Activated CD4-positive, CD25-positive, alpha-beta regulatory T cell (primary cell): ENCODE data around the gene MEGF9.
"Not testable (repeated sequence)": the region's sequence is repeated elsewhere in the genome, so short reads cannot be mapped to it uniquely, and the experiment has no call there.

Experiments used
- DNase-seq, 4 experiments: peaks; one replicate each; lab custom pipeline; 2025; lab: John Stamatoyannopoulos, UW

The MEGF9 gene

DNA sequence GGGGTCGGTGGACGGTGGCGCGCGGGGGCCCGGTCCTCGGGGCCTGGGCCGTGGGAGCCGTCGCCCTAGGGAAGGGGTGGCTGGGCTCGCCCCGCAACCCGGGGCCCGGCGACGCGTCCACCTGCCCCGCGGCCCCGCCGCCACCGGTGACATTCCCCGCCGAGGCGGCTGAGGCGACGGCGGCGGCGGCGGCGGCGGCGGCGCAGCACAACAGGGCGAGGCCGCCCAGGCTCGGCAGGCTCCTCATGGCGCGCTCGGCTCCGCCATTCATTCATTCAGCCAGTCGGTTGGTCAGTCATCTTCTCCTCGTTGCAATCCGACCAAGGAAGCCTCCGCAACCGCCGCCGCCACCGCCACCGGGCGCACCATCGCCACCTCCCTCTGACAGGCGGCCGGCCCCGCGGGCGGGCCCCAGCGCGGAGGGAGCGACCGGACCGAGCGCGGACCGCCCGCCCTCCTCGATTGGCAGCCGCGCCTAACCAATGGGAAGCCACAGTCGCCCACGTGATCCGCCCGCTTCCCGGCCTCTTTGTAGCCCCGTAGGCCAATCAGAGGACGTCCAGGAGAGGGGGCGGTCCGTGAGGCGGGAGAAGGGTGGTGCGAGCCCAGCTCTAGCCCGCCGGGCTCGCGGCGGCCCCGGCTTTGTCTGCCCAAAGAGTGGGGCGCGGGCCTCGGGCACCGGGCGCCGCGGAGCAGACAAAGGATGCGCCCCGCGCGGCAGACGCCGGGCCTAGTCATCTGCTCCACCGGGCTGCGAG lies at the start of gene MEGF9:
Gene MEGF9 (minus strand): TSS at position 383 of the 758 bp plus-strand sequence. CDS start 112 bp downstream, at position 271.
- DNase-seq, result peak; percentile 90 to 93 (median 90)

DNA sequence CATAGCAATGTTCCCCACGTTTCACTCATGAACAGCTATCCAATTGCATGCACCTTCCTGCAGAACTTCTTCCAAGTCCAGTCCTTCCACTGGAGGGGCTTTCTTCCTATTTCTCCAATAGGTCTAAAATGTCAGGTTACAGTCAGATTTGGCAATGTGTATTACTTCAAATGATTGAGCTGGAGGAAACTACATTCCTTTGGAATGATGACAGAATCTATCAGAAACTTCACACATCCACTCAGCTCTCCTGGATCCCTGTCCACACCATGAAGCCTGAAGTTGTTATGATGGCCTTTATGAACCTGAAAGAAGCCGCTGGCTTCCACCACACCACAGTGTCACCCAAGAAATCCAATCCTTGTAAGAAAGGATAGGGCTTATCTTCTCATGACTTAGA lies 46.7 kb upstream of the MEGF9 start:
- DNase-seq, result no peak

DNA sequence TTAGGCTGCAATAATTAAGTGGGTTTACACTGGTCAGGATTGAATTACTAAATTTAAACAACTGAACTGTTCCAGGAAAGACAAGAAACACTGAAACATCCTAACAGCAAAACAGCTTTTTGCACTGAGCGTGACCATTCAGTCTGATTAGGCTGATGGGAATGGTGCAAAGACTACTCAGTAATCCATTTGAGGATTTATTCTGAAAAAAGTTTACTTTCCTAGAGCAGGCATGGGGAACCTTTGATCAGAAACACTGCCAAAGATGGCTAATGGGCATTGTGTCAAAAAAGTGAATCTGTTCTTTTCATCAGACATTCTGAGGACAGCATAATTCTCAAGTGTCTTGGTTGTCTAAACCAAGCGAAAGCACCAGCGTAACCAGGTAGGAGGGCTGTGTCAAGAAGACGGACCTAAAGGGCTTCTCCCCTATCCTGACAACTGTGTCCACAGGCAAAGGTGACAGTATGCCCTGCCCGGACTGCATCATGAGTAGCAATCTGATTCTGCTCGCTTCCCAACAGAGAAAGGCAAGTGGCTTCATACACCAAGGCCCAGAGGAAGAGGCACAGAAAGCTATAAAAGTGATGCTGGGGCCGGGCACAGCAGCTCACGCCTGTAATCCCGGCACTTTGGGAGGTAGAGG lies 45.6 kb upstream of the MEGF9 start:
- no peak for DNase-seq

DNA sequence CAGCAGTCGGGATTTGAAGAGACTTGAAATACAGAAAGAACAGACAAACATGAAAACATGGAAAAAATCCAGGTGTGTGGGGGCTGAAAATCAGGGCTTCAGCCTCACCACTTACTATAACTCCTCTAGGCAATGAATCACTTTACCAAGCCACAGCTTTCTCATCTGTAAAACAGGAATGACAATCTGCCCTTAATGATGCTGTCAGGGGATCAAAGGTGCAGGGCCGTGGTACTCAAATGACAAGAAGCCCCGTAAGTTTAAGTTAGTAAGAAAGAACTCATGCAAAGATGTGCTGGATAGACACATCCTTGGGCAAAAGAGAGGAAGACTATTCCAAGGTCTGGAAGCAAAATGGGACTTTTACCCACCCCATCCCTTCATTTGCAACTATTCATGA lies 44.3 kb upstream of the MEGF9 start:
- no peak for DNase-seq

DNA sequence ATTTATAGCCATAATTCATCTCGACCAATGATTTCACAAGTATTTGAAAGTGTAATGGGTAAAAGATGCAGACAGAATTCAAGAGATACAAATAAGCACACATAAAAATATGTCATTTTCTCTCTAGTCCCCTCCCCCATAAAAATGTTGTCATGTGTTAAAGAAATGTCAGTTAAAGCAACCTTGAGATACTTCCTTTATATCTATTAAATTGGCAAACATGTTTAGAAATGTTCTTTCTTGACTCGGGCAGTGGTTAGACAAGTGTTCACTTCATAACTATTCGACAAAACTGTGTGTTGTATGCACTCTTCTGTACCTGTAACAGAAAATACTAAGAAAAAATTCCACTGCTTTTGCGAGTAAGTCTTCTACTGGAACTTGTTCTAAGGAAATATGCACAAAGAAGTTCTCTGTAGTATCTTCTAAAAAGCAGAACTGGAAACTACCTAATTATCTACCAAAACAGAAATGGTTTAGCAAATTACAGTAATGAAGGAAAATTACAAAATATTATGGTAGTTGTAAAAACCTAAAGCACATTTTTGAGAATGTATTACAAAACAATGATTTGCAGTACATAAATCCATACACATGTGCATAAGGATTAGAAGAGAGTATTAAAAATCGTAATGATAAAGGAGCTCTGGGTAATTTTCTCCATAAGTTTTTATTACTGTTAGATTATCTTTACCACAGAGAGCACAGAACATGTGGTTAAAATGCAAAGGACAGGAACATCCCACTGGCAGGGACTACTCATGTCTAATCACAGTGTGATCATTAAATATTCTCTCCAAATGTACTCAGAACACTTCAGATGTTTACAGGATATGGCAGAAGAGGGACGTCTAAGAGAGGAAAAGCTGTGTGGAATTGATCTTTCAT lies 43.0 kb upstream of the MEGF9 start:
- DNase-seq, result no peak

DNA sequence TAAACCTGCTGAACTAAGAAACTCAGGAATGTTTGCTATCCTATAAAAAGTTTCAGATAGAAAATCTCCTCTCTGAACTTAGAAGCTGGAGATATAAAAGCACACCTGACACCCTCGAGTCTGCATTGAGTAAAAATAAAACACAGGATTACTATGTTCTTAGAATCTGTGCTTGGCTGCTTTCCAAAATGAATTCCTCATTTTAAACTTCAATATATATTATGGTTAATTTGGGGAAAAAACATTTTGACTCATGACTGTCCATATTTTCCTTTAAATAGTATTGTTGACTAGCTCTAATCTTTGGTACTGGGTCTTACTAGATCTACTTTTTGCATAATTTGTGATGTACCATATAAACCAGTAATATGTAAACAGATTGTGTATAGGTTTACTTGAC lies 42.3 kb upstream of the MEGF9 start:
- DNase-seq, result no peak

DNA sequence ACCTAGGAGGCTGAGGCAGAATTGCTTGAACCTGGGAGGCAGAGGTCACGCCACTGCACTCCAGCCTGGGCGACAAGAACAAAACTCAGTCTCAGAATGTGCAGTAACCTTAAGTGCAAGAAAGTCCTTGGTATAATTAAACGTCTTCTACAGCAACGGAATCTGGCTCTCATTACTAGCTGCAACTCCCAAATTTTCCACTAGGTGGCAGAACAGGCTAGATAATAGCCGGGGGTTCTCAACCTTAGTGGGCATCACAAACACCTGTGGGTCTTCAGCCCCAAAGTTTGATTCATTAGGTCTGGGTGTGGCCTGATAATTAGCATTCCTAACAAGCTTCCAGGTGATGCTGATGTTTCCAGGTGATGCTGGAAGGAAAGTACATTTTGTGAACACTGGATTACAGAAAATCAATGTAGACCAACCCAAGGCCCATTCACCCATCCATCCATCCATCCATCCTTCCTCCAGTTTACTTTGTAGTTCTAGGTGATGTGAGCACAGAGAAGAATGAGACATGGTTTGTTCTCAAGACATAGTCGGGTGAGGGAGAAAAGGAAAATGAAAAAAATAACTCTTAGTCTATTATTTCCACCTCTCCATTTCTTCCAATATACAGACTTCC lies 41.7 kb upstream of the MEGF9 start:
- DNase-seq, result peak; percentile 27 to 54 (median 38)

DNA sequence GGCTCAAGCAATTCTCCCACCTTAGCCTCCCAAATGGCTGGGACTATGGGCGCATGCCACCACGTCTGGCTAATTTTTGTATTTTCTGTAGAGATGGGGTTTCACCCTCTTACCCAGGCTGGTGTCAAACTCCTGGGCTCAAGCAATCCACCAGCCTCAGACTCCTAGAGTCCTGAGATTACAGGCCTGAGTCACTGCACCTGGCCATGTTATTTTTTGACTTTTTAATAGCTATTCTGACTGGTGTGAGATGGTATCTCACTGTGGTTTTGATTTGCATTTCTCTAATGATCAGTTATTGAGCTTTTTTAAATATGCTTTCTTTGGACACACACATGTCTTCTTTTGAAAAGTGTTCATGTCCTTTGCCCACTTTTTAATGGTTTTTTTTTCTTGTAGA lies 40.8 kb upstream of the MEGF9 start:
- no peak for DNase-seq

DNA sequence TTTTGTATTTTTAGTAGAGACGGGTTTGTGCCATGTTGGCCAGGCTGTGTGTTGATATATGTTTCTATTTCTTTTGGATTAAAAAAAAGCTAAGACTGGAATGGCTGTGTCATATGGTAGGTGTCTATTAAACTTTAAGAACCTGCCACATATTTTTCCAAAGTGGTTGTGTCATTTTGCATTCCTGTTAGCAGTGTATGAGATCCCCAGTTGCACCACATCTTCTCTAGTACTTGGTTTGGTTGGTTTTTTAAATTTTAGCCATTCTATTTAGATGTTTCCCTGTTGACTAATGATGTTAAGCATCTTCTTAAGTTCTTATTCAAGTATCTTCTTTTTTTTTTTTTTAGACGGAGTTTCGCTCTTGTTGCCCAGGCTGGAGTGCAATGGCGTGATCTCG lies 36.2 kb upstream of the MEGF9 start:
- DNase-seq, result no peak

DNA sequence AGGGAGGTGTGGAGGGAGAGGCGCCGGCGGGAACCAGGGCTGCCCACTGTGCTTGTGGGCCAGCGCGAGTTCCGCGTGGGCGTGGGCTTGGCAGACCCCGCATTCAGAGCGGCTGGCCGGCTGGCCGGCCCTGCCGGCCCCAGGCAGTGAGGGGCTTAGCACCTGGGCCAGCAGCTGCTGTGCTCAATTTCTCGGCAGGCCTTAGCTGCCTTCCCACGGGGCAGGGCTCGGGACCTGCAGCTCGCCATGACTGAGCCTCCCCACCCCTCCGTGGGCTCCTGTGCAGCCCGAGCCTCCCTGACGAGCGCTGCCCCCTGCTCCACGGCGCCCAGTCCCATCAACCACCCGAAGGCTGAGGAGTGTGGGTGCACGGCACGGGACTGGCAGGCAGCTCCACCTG lies 32.1 kb upstream of the MEGF9 start:
- not testable (repeated sequence) for DNase-seq

DNA sequence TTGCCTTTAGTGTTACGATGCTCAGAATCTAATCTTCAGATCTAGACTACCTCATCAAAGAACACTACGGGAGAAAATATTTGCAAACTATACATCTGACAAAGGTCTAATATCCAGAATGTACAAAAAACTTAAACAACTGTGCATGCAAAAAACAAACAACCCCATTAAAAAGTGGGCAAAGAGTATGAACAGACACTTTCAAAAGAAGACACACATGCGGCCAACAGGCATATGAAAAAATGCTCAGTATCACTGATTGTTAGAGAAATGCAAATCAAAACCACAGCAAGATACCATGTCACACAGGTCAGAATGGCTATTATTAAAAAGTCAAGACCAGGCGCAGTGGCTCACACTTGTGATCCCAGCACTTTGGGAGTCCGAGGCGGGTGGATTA lies 31.0 kb upstream of the MEGF9 start:
- DNase-seq, result no peak

DNA sequence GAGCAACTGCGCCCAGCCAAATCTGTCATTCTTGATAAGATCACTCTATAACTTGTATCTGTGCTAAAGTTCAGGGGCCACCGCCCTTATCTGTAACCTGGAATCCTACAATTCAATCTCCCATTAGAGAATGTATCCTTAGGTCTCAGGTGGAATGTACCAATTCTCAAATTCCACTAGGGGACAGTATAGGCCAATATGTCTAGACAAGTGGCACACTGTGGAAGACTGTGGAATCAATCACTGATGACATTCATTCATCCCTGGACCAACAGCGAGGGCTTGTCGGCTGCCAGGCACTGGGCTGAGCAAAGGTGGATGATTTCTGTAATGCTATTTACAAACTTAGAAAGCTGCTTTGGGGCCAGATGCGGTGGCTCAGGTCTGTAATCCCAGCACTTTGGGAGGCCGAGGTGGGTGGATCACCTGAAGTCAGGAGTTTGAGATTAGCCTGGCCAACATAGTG lies 28.7 kb upstream of the MEGF9 start:
- no peak for DNase-seq

DNA sequence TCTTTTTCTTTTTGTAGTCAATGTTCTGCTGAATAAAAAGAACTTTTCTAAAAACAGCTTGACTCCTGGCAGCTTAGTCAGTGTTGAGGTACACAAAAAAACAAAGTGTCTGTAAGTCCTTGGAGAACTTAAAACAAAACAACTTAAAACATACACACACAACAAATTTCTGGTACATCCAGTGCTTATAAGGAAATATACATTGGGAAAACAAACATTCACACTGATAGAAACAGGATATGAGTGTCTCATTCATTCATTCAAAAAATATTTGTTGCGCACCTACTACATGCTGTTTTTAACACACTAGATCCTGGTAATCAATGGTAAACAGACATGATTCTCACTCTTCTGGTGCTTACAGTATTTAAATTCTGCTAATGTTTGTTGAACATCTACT lies 27.4 kb upstream of the MEGF9 start:
- no peak for DNase-seq

DNA sequence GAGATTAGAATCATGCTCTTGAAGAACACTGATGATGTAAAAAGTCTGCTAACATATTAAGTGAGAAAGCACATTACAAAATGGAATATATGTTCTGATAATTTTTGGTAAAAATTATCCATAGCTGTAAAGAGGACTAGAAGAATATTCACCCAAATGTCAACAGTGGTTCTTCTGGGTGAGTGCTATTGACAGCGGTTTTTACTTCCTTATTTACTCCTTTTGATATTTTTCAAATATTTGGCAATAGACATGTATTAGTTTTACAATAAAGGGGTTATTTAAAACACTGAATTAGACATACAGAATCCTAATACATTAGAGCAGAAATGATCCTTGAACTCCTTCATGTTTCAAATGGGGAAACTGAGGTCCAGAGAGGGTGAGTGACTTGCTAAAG lies 26.9 kb upstream of the MEGF9 start:
- DNase-seq, result no peak

DNA sequence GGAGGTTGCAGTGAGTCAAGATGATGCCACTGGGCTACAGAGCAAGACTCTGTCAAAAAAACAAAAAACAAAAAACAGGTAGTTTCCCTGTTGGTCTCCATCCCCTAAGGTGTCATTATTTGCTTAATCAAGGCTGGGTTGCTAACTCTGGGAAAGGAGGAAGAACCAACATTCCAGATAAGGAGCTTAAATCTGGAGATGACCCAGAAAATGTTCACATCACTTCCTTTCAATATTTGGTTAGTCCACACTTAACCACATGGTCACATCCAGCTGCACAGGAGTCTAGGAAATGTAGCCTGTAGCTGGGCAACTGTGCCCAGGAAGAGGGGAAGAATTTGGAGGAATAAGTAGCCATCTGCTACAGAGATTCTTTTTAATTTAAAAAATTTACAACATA lies 25.9 kb upstream of the MEGF9 start:
- DNase-seq, result no peak

DNA sequence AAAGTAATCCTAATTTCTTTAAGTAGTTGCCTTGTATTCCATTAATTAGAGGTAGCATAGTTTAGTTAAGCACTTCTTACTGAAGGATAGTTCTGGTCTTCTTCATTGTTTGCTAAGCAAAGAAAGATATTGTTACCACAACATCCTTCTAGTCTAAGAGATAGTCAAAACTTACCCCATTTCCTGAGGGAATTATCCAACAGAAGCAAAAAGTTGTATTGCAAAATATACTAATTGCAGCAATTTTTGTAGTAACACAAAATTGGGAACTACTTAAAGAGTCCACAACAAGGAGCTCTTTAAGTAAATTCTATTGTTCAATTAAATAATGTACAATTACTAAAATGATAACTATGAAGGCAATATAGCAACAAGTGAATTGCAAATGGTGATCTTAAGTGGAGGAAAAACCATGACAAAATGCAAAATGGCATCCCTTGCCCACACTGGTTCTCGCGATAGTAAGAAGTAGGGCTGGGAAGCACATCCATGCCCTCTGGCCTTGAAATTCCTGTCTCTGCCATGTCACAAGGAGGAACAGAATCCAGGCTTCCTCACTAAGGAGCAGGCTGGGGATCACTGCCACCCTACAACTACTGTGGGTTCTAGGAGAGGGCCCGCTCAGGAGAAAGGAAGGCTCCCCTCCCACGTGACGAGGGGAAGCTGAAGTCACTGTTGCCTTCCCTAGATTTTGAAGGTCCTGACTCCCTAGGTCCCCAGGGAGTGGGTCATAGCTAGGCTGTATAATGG lies 23.3 kb upstream of the MEGF9 start:
- DNase-seq, result no peak

DNA sequence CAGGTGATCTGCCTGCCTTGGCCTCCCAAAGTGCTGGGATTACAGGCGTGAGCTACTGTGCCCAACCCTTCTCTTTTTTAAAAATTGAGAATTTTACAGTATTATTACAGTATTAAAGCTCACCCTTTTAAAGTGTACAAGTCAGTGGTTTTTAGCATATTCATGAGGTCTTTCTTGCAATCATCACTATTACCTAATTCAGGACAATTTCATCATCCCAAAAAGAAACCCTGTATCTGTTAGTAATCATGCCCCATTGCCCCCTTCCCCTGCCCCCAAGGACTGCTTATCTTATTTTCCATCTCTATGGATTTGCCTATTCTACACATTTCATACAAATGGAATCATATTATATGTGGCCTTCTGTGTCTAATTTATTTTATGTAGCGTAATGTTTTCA lies 22.6 kb upstream of the MEGF9 start:
- no peak for DNase-seq

DNA sequence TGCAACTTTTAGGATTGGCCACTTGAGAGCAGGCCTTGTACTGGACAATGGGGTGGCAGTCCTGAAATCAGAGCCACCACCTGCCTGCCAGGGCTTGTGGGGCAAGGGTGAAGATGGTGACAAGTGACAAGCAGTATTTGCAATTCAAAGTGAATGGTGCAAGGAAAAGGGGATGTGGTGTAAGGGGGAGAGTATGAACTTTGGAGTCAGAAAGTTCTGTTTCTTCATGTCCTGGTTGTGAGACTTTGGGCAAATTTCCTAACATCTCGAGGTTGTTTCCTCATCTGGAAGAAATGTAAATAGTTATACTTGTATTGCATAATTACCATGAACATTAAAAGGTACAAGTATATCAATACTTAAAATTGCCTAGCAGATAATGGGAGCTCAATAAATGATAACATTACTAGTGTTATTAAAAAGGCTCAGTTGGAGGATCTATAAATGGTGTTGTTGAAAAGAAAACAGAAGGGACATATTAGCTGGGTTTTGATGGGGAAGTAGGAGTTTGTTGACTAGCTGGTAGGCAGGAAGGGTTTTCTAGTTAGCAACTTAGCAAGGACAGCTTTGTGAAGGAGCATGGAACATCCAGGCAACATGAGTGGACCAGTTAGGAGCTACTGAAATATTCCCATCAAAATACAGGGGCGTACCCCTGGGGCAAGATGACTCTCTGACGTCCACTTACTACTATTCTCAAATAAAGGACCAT lies 21.3 kb upstream of the MEGF9 start:
- DNase-seq, result no peak

DNA sequence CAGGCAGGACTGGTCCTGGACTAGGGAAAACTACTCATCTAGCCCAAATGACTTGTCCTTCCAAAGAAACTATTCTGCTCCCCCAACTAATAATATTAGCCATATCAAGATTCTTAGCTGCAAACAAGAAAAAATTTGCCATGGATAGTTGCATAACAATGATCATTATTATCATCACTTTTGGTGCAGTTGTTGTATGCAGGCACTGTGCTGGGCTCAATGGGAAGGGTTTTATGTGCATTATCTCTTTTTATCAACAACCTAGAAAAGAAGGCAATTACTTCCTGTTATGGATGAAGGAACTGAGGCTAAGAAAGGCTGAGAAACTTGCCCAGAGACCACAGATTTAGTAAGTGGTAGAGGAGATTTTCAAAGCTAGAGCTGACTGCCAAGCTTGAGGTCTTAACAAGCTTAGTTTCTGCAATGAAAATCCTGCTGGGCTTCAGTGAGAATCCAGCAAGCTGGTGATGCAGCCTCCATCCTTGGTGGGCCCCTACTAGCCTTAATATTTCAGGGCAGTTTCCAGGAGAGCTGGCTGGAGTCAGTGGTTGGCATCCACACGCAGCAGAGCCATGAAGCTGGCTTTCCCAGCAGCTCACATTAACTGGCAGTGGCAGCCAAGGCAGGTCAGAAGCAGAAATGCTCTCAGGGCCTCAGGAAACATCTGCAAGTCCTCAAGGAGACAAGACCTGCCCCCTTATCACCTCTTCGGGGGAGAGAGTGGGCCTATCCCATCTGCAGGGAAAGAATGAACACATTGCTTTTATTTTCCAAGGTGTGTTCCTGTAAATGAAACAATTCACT lies 20.5 kb upstream of the MEGF9 start:
- DNase-seq, result no peak

DNA sequence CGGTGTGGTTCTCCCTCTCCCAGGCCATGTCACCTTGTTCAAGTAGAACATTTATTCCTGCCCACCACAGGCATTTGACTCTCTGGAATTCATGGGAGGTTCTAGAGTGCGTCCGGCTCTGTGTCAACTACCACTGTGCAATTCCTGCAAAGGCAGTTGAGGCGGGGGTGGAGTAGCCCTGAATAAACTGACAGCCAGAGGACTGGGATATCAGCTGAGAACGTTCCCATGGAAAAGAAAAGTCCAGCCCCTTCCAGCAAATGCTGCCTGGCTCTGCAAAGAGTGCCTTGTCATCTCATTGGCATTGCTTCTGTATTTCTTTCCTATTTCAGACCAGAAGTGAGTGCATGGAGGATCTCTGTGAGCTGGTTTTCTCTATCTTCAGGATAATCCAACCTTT lies 18.9 kb upstream of the MEGF9 start:
- no peak for DNase-seq
